Psoas muscle (tissue), 8 donors: Measurements from ENCODE around the gene FANCI. TPM values are rescaled to one million over a fixed set of nuclear protein-coding genes. Genes with fewer than 3 reads are reported as not detected.

Source experiments
- ATAC-seq, 4 donors: fragments of 200-7000 bp; cut with Tn5 transposase; one replicate each; pipeline ENCODE4 v1.9.1; 2020; ENCODE audit warnings: moderate library complexity in 3 of 4, mild to moderate bottlenecking in 2 of 4
- DNase-seq, 2 donors: peaks; one replicate each; pipeline ENCODE4 v3.0.0-alpha.2; 2020
- H3K27ac ChIP-seq: fragments of 200-600 bp; one replicate; pipeline ENCODE4 v1.8.0; 2022
- H3K27me3 ChIP-seq, 3 donors: fragments of 200-600 bp in 1 of 3; one replicate each; pipeline versions ENCODE4 v1.6.1 to v1.8.0; 2013 to 2022; ENCODE audit warnings: low read length in 2 of 3, mild to moderate bottlenecking in 2 of 3, moderate library complexity in 1 of 3; ENCODE audit not compliant: insufficient read depth in 3 of 3
- H3K36me3 ChIP-seq, 2 donors: fragments of 200-600 bp in 1 of 2; one replicate each; pipeline versions ENCODE4 v1.6.1 to v1.8.0; 2013 to 2022; ENCODE audit warnings: low read depth in 1 of 2, mild to moderate bottlenecking in 1 of 2, moderate library complexity in 1 of 2; ENCODE audit not compliant: insufficient read depth in 1 of 2
- H3K4me1 ChIP-seq: fragments of 200-600 bp; one replicate; pipeline ENCODE4 v1.8.0; 2022
- H3K4me3 ChIP-seq: fragments of 200-600 bp; one replicate; pipeline ENCODE4 v1.8.0; 2022; ENCODE audit warnings: mild to moderate bottlenecking
- H3K9me3 ChIP-seq: fragments of 200-600 bp; one replicate; pipeline ENCODE4 v1.8.0; 2022
- CTCF ChIP-seq: fragments of 200-600 bp; IDR thresholded peaks from one replicate; pipeline ENCODE4 v1.8.0; 2022; ENCODE audit warnings: antibody characterized with exemption
- WGBS, 3 donors: extraction: QIAGEN DNeasy Blood & Tissue Kit; methylation state at CpG; one replicate each; pipeline versions ENCODE4 v1.1.6 to v1.1.7; 2013; 5-methylcytosine and 5-hydroxymethylcytosine counted together
- intact Hi-C, 2 donors: fragments of 100-400 bp; cut with DNase I; formaldehyde crosslinking; loops; one replicate each; pipeline versions ENCODE4 v1.11.0 to v1.14.2; 2022
- polyA plus RNA-seq, 3 donors: library from polyadenylated mRNA; stranded (reverse); fragments of 200-250 nt; gene quantifications; one replicate each; pipeline ENCODE4 v1.2.3, GENCODE V29; 2013
- total RNA-seq, 4 donors: library from RNA; stranded (reverse); fragmentation: NEBNext Ultra II Directional in 2 of 4; extraction: Animal tissue kit (Norgen Biotek cat#: 25700) in 2 of 4; gene quantifications; one replicate each; pipeline versions ENCODE4 v1.2.1 to v1.2.4, GENCODE V29; 2021 to 2023
- donor health status: healthy with polysubstance abuse.
- donor health status: DM: no; HTN: no; CAD: no; lungs with moderate emphysema.
- donor health status: Bipolar disorder and iron deficiency.
- donor health status: healthy.
- donor health status: DM: yes; HTN: yes; CAD: no.
- donor health status: DM: no; HTN: no; CAD: no.
- donor health status: DM: no; HTN: no; CAD: no.
- donor health status: DM: yes; HTN: yes; CAD: no.

The FANCI gene
- total and polyA plus RNA-seq, 7 donors = 0.48 to 2.3 (median 0.82) TPM

GRCh38 chr15:89278307-89278706, 34.5 kb downstream of the FANCI start:
- 69 to 89% (median 77%) methylated on average over 1 of the region's 1 CpG for WGBS, 3 donors
- DNase-seq (no peak), ATAC-seq (no peak)
- Histone ChIP-seq H3K4me1 (no peaks in the 10 kb centered on the region), H3K36me3 (no peaks in the 10 kb centered on the region), H3K9me3 (no peaks in the 10 kb centered on the region), H3K27me3 (no peaks in the 10 kb centered on the region), H3K4me3 (no peak overlapping the region), H3K27ac (no peak overlapping the region)
- TF ChIP-seq CTCF = no peak
- intact Hi-C loops = no loop called here

GRCh38 chr15:89282631-89283030, 38.9 kb downstream of the FANCI start:
- Histone ChIP-seq H3K27ac (no peak overlapping the region), H3K27me3 (no peaks in the 10 kb centered on the region), H3K4me3 (no peak overlapping the region), H3K9me3 (peaks cover 3% of the 10 kb centered on the region), H3K4me1 (no peaks in the 10 kb centered on the region), H3K36me3 (no peaks in the 10 kb centered on the region)
- DNase-seq (no peak), ATAC-seq (no peak)
- WGBS, 3 donors = 96 to 99% (median 99%) methylated on average over 4 of the region's 4 CpGs
- intact Hi-C loops = no loop called here
- no peak for TF ChIP-seq CTCF

DNA sequence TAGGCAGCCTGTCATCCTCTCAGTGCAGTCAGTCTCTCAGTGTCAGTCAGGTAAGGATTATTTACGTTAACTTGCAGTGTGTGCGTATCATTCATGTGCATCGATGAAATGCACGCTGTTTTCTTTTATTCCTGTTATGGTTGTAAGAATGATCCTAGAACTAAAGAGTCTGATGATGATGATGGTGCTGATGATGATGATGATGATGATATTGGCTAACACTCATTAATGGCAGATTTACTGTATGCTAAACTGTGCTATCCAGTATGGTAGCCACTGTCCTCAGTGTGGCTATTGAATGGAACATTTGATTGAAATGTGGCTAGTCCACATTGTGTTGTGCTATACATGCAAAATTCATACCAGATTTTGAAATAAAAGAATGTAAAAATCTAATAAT, 39.4 kb downstream of the FANCI start:
- Histone ChIP-seq H3K36me3 (no peaks in the 10 kb centered on the region), H3K27me3 (no peaks in the 10 kb centered on the region), H3K9me3 (peaks cover 3% of the 10 kb centered on the region), H3K4me3 (no peak overlapping the region), H3K27ac (no peak overlapping the region), H3K4me1 (no peaks in the 10 kb centered on the region)
- TF ChIP-seq CTCF = no peak
- intact Hi-C loops = no loop called here
- ATAC-seq (no peak), DNase-seq (no peak)
- 83 to 98% (median 83%) methylated on average over 4 of the region's 4 CpGs for WGBS, 3 donors

DNA sequence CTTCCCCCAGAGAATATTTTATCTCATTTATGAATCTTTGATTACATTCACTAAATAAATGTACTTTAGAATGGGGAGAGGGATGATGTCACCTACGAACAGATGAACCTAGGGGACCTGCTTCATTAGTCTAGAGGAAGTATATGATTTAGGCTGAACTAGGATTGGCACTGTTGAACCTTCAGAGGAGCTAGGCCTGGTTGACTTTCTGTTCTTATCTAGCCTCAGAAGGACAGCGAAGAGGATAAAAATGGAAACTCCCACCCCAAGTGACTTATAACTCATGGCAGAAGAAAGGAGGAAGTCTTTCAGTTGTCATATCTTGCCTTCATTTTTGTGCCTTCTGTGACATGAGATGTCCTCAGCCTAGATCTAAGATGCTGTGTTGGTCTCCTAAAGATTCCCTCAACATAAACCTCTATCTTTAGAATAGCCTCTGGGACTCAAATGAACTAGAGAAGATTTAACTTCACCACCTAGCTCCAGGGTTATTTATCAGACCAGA, 48.2 kb downstream of the FANCI start:
- Histone ChIP-seq H3K27ac (no peak overlapping the region), H3K36me3 (no peaks in the 10 kb centered on the region), H3K27me3 (no peaks in the 10 kb centered on the region), H3K4me3 (no peak overlapping the region), H3K4me1 (no peaks in the 10 kb centered on the region), H3K9me3 (no peaks in the 10 kb centered on the region)
- intact Hi-C loops = no loop called here
- no peak for TF ChIP-seq CTCF
- 93 to 97% (median 96%) methylated on average over 2 of the region's 2 CpGs for WGBS, 3 donors
- ATAC-seq (no peak), DNase-seq (no peak)

- intact Hi-C loops = no loop called here
- H3K36me3 ChIP-seq = no peaks in the 10 kb centered on the region
- no peaks in the 10 kb centered on the region for H3K9me3 ChIP-seq
- no peak for ATAC-seq
- TF ChIP-seq CTCF = no peak
- H3K4me3 ChIP-seq = no peak overlapping the region
- H3K4me1 ChIP-seq = no peaks in the 10 kb centered on the region
- DNase-seq = no peak
- 95 to 98% (median 97%) methylated on average over 2 of the region's 2 CpGs for whole genome bisulfite sequencing, 3 donors
- H3K27me3 ChIP-seq = no peaks in the 10 kb centered on the region
- H3K27ac ChIP-seq = no peak overlapping the region
These were observed 49.2 kb downstream of the FANCI start for GRCh38 chr15:89293012-89293411.
